Caco-2 (cell line): ENCODE data around the gene UBA1. TPM values are rescaled to one million over a fixed set of nuclear protein-coding genes. Genes with fewer than 3 reads are reported as not detected.

Source experiments
- BruUV-seq: library from RNA; stranded (reverse); fragments of 400-500 nt; replicated peaks from 2 replicates; lab custom pipeline; 2021; lab: Mats Ljungman, UMichigan
- CTCF ChIA-PET: fragments of 300-600 bp; sonication (Branson Sonifier 250); formaldehyde crosslinking; loops from one replicate; lab custom pipeline; 2022; ENCODE audit warnings: antibody characterized with exemption; lab: Charles Lee
- POLR2A ChIA-PET: fragments of 300-600 bp; sonication (Branson Sonifier 250); formaldehyde crosslinking; loops from one replicate; lab custom pipeline; 2022; ENCODE audit warnings: antibody characterized with exemption; lab: Charles Lee
- DNase-seq, 2 experiments: peaks; one replicate each; pipeline versions ENCODE4 v3.0.0 to v3.0.0-alpha.2; 2020 to 2022
- H3K27me3 ChIP-seq: replicated peaks from 2 replicates; pipeline ENCODE4 v1.6.0; 2011; ENCODE audit warnings: low read length; ENCODE audit not compliant: control insufficient read depth, insufficient read depth
- H3K36me3 ChIP-seq: 2 replicates; pipeline ENCODE4 v1.5.1; 2011; ENCODE audit warnings: low read length; ENCODE audit not compliant: control insufficient read depth, insufficient read depth
- H3K4me1 ChIP-seq: fragments of 250-450 bp; sonication (Bioruptor Pico); 2 replicates; pipeline ENCODE4 v1.5.1; 2020; ENCODE audit warnings: mild to moderate bottlenecking
- H3K4me3 ChIP-seq: 2 replicates; pipeline ENCODE4 v1.5.1; 2011; ENCODE audit warnings: low read depth, mild to moderate bottlenecking, control low read depth, low read length
- H3K9me3 ChIP-seq: fragments of 250-450 bp; sonication (Bioruptor Pico); 2 replicates; pipeline ENCODE4 v1.5.1; 2020; ENCODE audit warnings: mild to moderate bottlenecking, moderate library complexity
- H3K27ac Mint-ChIP-seq: one replicate; pipeline ENCODE4 v1.8.0; 2022; ENCODE audit warnings: mixed read lengths; ENCODE audit not compliant: unreplicated experiment
- H3K27me3 Mint-ChIP-seq: one replicate; pipeline ENCODE4 v1.8.0; 2022; ENCODE audit warnings: mixed read lengths; ENCODE audit not compliant: insufficient read depth, unreplicated experiment
- H3K36me3 Mint-ChIP-seq: one replicate; pipeline ENCODE4 v1.8.0; 2022; ENCODE audit warnings: mild to moderate bottlenecking, mixed read lengths; ENCODE audit not compliant: insufficient read depth, unreplicated experiment
- H3K4me1 Mint-ChIP-seq: one replicate; pipeline ENCODE4 v1.8.0; 2022; ENCODE audit warnings: low read depth, mixed read lengths; ENCODE audit not compliant: unreplicated experiment
- H3K4me3 Mint-ChIP-seq: one replicate; pipeline ENCODE4 v1.8.0; 2022; ENCODE audit warnings: mild to moderate bottlenecking, moderate library complexity, mixed read lengths; ENCODE audit not compliant: unreplicated experiment
- H3K9me3 Mint-ChIP-seq: one replicate; pipeline ENCODE4 v1.8.0; 2022; ENCODE audit warnings: mixed read lengths; ENCODE audit not compliant: unreplicated experiment
- intact Hi-C: fragments of 100-400 bp; cut with micrococcal nuclease; formaldehyde crosslinking; loops from one replicate; pipeline ENCODE4 v1.10.0; 2022; ENCODE audit not compliant: unreplicated experiment
- total RNA-seq: library from RNA; stranded (reverse); gene quantifications from 2 replicates; pipeline ENCODE4 v1.2.3, GENCODE V29; 2022
- TF ChIP-seq, protein P1 (sequence below), 2 experiments: fragments of 200-600 bp in 1 of 2; IDR thresholded peaks; 1 replicate in 1 of 2; 2 replicates in 1 of 2; pipeline versions ENCODE4 v1.5.1 to v1.8.0; 2011 to 2022; ENCODE audit warnings: antibody characterized with exemption in 1 of 2, control low read depth in 1 of 2, inconsistent platforms in 1 of 2, low read depth in 1 of 2, low read length in 1 of 2, mild to moderate bottlenecking in 1 of 2, moderate library complexity in 1 of 2; ENCODE audit not compliant: insufficient read depth in 1 of 2, severe bottlenecking in 1 of 2, unreplicated experiment in 1 of 2

Gene UBA1
- total RNA-seq, 1 experiment from 2014 or later = 156 TPM

DNA sequence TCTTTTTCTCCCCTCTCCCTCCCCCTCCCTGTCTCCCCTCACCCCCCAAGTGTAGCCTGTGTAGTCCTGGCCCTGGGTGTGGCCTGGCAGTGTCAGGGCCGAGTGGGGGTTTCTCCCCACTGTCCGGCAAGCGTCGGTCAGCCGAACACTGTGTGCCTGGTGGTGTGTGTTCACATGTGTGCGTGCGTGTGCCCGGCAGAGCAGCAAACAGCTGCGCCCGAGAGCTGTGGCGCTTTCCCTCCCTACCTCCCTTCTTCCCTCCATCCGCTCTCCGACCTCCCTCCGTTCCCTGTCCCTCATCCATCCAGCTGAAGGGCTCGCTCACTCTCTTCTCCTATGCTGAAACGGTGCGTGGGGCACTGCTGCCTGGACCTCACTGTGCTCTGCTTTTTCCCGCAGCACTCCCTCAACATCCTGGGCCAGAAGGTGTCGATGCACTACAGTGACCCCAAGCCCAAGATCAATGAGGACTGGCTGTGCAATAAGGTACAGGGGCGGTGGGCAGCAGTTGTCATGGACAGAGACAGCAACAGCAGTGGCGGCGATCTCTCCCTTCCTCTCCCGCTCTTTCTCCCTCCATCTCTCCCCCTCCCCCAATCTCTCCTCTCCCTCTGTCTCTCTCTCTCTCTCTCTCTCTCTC is 17.4 kb upstream of the UBA1 start:
- ChIA-PET POLR2A (no interaction called here), CTCF (no interaction called here)
- Mint-ChIP-seq H3K27ac (no peak overlapping the region), H3K4me3 (no peak overlapping the region), H3K4me1 (no peaks in the 10 kb centered on the region), H3K9me3 (no peaks in the 10 kb centered on the region), H3K36me3 (peaks cover 37% of the 10 kb centered on the region), H3K27me3 (no peaks in the 10 kb centered on the region)
- BruUV-seq = no TSS peak
- Histone ChIP-seq H3K4me3 (no peak overlapping the region), H3K36me3 (no peaks in the 10 kb centered on the region), H3K27me3 (no peaks in the 10 kb centered on the region), H3K4me1 (no peaks in the 10 kb centered on the region), H3K9me3 (no peaks in the 10 kb centered on the region)
- intact Hi-C loops = no loop called here
- TF ChIP-seq, protein P1, sequence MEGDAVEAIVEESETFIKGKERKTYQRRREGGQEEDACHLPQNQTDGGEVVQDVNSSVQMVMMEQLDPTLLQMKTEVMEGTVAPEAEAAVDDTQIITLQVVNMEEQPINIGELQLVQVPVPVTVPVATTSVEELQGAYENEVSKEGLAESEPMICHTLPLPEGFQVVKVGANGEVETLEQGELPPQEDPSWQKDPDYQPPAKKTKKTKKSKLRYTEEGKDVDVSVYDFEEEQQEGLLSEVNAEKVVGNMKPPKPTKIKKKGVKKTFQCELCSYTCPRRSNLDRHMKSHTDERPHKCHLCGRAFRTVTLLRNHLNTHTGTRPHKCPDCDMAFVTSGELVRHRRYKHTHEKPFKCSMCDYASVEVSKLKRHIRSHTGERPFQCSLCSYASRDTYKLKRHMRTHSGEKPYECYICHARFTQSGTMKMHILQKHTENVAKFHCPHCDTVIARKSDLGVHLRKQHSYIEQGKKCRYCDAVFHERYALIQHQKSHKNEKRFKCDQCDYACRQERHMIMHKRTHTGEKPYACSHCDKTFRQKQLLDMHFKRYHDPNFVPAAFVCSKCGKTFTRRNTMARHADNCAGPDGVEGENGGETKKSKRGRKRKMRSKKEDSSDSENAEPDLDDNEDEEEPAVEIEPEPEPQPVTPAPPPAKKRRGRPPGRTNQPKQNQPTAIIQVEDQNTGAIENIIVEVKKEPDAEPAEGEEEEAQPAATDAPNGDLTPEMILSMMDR (IDR thresholded peaks at IDR 0.05; ENCODE audit: insufficient read depth in 1 of 2, low read depth in 1 of 2, low read length in 1 of 2, severe bottlenecking in 1 of 2, unreplicated experiment in 1 of 2) = no peak
- no peak for DNase-seq

DNA sequence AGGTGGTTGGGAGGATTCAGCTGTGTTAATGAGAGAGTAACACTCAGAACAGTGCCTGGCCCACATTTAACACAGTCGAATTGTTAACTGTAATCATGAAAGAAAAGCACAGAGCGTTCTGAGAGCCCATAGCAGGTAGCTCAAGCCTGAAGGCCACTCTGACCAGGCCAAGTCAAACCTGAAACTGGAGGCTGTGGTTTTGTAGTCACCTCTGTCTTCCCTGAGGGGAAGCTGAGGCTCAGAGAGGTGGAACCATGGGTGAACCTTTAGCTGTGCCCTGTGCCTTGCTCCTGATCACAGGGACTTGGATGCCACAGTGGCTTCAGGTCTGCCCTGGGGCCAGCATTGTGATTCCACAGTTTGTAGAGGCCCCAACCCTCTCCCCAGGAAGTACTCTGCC is 16.6 kb upstream of the UBA1 start:
- TF ChIP-seq, protein P1 (IDR thresholded peaks at IDR 0.05; ENCODE audit: insufficient read depth in 1 of 2, low read depth in 1 of 2, low read length in 1 of 2, severe bottlenecking in 1 of 2, unreplicated experiment in 1 of 2) = no peak
- Histone ChIP-seq H3K36me3 (no peaks in the 10 kb centered on the region), H3K9me3 (no peaks in the 10 kb centered on the region), H3K4me1 (no peaks in the 10 kb centered on the region), H3K27me3 (no peaks in the 10 kb centered on the region), H3K4me3 (no peak overlapping the region)
- intact Hi-C loops = no loop called here
- ChIA-PET CTCF (no interaction called here), POLR2A (no interaction called here)
- Mint-ChIP-seq H3K27me3 (no peaks in the 10 kb centered on the region), H3K36me3 (peaks cover 43% of the 10 kb centered on the region), H3K27ac (no peak overlapping the region), H3K9me3 (no peaks in the 10 kb centered on the region), H3K4me1 (no peaks in the 10 kb centered on the region), H3K4me3 (no peak overlapping the region)
- BruUV-seq = no TSS peak
- DNase-seq = no peak

DNA sequence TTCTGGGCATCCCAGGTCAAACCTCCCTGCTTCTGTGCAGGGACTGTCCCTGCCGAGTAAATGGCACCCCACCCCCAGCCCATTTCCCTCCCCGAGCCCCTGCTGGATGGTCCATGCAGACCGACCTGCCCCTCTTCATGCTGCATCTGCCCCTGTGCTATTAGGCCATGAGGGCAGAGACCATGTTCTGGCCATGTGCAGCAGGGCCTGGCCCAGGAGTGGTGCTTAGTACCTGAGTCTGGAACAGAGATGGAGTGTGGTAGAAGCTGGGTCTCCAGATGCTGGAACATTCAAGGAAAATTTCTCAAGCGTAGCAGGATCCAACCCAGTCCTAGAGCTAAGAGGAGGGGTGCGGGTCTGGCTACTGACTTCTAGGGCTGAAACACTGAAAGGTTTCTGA is 15.3 kb upstream of the UBA1 start:
- H3K4me3 ChIP-seq = no peak overlapping the region
- intact Hi-C loops = no loop called here
- H3K4me3 Mint-ChIP-seq = no peak overlapping the region
- H3K4me1 ChIP-seq = no peaks in the 10 kb centered on the region
- no TSS peak for BruUV-seq
- CTCF ChIA-PET = interaction anchor here (0.7 kb wide), 1 partner anchor 42 kb away, joined by 4 read pairs; no protein-coding TSS in a partner anchor
- no peak overlapping the region for H3K27ac Mint-ChIP-seq
- H3K9me3 ChIP-seq = no peaks in the 10 kb centered on the region
- H3K36me3 ChIP-seq = no peaks in the 10 kb centered on the region; the same call in 1 of the 2 replicates
- TF ChIP-seq, protein P1 (IDR thresholded peaks at IDR 0.05; ENCODE audit: insufficient read depth in 1 of 2, low read depth in 1 of 2, low read length in 1 of 2, severe bottlenecking in 1 of 2, unreplicated experiment in 1 of 2) = no peak
- no peaks in the 10 kb centered on the region for H3K9me3 Mint-ChIP-seq
- no peak for DNase-seq
- peaks cover 49% of the 10 kb centered on the region for H3K36me3 Mint-ChIP-seq
- H3K4me1 Mint-ChIP-seq = no peaks in the 10 kb centered on the region
- no peaks in the 10 kb centered on the region for H3K27me3 ChIP-seq
- POLR2A ChIA-PET = no interaction called here
- H3K27me3 Mint-ChIP-seq = no peaks in the 10 kb centered on the region
